ENCODE data around the gene ACVR1. TPM values are rescaled to one million over a fixed set of nuclear protein-coding genes. Genes with fewer than 3 reads are reported as not detected.

The ACVR1 gene
- total and polyA plus RNA-seq, 2 of the 13 experiments (the other 11 are each of a cell fraction or from before 2014, with no cell fraction given) = 2.3 to 5.4 TPM

DNA sequence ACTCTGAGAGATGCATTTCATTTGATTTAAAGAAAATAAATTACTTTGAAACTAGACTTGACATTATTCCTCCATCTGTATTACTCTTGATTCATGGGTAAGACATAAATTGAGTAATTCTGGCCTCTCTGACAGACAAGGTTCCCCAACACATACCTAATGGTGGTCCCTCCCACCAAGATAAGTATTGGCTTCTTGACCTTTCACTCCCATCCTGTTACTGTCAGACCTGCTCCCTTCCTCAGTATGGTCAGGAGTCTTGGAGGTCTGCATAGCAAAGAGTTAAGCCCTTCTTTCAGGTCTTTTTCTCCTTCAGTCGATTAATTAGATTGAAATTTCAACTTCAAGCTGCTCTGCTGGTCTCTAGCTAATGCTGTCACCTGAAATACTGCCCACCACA lies 42.2 kb upstream of the ACVR1 start:
- H3K4me3 ChIP-seq (replicated peaks in 1 of 3; ENCODE audit: insufficient read depth in 1 of 3, low read depth in 2 of 3, low read length in 3 of 3) = no peak overlapping the region
- H3K9ac ChIP-seq (ENCODE audit: insufficient read depth, low read depth, low read length) = no peak overlapping the region
- H3K79me2 ChIP-seq (ENCODE audit: insufficient read depth, low read length) = no peaks in the 10 kb centered on the region
- FAIRE-seq (no peak), DNase-seq (ENCODE audit: low spot score) (no peak), ATAC-seq (no peak)
- WGBS (ENCODE audit: low lambda C conversion rate) = 8% methylated on average over 1 of the region's 1 CpG
- H4K20me1 ChIP-seq (ENCODE audit: insufficient read depth, low read length) = no peaks in the 10 kb centered on the region
- H3K27ac ChIP-seq (ENCODE audit: extremely low read length, insufficient read depth, low read length) = no peak overlapping the region
- H3K9me3 ChIP-seq (ENCODE audit: low read length) = no peaks in the 10 kb centered on the region
- intact Hi-C loops (cut with micrococcal nuclease; ENCODE audit: unreplicated experiment) = no loop called here
- no peak overlapping the region for H2AFZ ChIP-seq (ENCODE audit: low read length)
- BruUV-seq (replicated peaks) = no TSS peak
- no peaks in the 10 kb centered on the region for H3K4me1 ChIP-seq (ENCODE audit: insufficient read depth, low read length)
- peaks cover 0 to 15% of the 10 kb centered on the region in 2 experiments; a peak in 3 of 5 replicates for H3K27me3 ChIP-seq (ENCODE audit: control insufficient read depth in 1 of 2, insufficient read depth in 2 of 2, low read length in 2 of 2)
- ChIA-PET POLR2A (no interaction called here), CTCF (ENCODE audit: low intra/inter-chr PET ratio, low total read pairs) (no interaction called here)
- in situ Hi-C loops (cut with HindIII; ENCODE audit: extremely low pct_ligation_motif_present, low pct_unique_long_range_greater_than_20kb) = no loop called here
- H3K4me2 ChIP-seq (ENCODE audit: low read depth, low read length) = no peak overlapping the region
- no peaks in the 10 kb centered on the region for H3K36me3 ChIP-seq (replicated peaks in 1 of 2; ENCODE audit: control insufficient read depth in 1 of 2, insufficient read depth in 2 of 2, low read length in 2 of 2)
- no peak for TF ChIP-seq KLF9 (CRISPR knock-in tag; IDR thresholded peaks at IDR 0.05; ENCODE audit: low read depth)

DNA sequence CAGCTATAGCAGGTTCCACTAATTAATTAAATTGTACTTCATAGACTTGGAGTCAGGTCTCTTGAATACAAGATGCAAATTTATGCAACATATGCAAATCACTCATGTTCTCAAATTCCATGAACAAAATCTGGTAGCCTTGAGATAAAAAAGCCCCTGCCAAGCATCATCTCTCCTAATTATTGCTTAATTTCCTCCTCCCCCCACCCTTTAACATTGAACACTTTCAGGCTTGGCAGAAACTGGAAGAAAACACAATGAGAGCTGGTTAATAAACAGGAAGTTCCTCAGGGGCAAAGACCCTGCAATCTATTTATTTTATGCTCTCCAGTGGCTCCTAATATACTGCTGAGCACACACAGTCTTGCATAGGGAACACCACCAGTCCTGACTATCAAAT lies 35.6 kb upstream of the ACVR1 start:
- intact Hi-C loops (cut with micrococcal nuclease; ENCODE audit: unreplicated experiment) = no loop called here
- no peaks in the 10 kb centered on the region for H3K4me1 ChIP-seq (ENCODE audit: insufficient read depth, low read length)
- H2AFZ ChIP-seq (ENCODE audit: low read length) = no peak overlapping the region
- H3K4me3 ChIP-seq (replicated peaks in 1 of 3; ENCODE audit: insufficient read depth in 1 of 3, low read depth in 2 of 3, low read length in 3 of 3) = no peak overlapping the region
- H3K27me3 ChIP-seq (ENCODE audit: control insufficient read depth in 1 of 2, insufficient read depth in 2 of 2, low read length in 2 of 2) = no peaks in the 10 kb centered on the region; a peak in 2 of 5 replicates
- no peak for FAIRE-seq
- POLR2A ChIA-PET = no interaction called here
- no peak for TF ChIP-seq ZNF878 (CRISPR knock-in tag; IDR thresholded peaks at IDR 0.05)
- TF ChIP-seq, protein P1, sequence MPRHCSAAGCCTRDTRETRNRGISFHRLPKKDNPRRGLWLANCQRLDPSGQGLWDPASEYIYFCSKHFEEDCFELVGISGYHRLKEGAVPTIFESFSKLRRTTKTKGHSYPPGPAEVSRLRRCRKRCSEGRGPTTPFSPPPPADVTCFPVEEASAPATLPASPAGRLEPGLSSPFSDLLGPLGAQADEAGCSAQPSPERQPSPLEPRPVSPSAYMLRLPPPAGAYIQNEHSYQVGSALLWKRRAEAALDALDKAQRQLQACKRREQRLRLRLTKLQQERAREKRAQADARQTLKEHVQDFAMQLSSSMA (CRISPR knock-in tag; IDR thresholded peaks at IDR 0.05) = no peak
- TF ChIP-seq MAFK (conservative IDR thresholded peaks at IDR 0.05 in 1 of 2, IDR thresholded peaks at IDR 0.05 in 1 of 2; ENCODE audit: low read length in 2 of 2) = peak in 1 of 2 experiments; percentile 27; a peak in 1 of 4 replicates
- no TSS peak for BruUV-seq (replicated peaks)
- no peak overlapping the region for H3K4me2 ChIP-seq (ENCODE audit: low read depth, low read length)
- in situ Hi-C loops (cut with HindIII; ENCODE audit: extremely low pct_ligation_motif_present, low pct_unique_long_range_greater_than_20kb) = no loop called here
- no peak for DNase-seq (ENCODE audit: low spot score)
- no peak for ATAC-seq
- no peaks in the 10 kb centered on the region for H4K20me1 ChIP-seq (ENCODE audit: insufficient read depth, low read length)
- H3K9me3 ChIP-seq (ENCODE audit: low read length) = no peaks in the 10 kb centered on the region
- no peak overlapping the region for H3K27ac ChIP-seq (ENCODE audit: extremely low read length, insufficient read depth, low read length)
- no peak overlapping the region for H3K9ac ChIP-seq (ENCODE audit: insufficient read depth, low read depth, low read length)
- H3K36me3 ChIP-seq (replicated peaks in 1 of 2; ENCODE audit: control insufficient read depth in 1 of 2, insufficient read depth in 2 of 2, low read length in 2 of 2) = no peaks in the 10 kb centered on the region
- CTCF ChIA-PET (ENCODE audit: low intra/inter-chr PET ratio, low total read pairs) = no interaction called here
- no peaks in the 10 kb centered on the region for H3K79me2 ChIP-seq (ENCODE audit: insufficient read depth, low read length)
